ENCODE measurements around the gene PRKCB.
"Not testable (repeated sequence)": the region's sequence is repeated elsewhere in the genome, so short reads cannot be mapped to it uniquely, and the experiment has no call there.

Gene PRKCB

DNA sequence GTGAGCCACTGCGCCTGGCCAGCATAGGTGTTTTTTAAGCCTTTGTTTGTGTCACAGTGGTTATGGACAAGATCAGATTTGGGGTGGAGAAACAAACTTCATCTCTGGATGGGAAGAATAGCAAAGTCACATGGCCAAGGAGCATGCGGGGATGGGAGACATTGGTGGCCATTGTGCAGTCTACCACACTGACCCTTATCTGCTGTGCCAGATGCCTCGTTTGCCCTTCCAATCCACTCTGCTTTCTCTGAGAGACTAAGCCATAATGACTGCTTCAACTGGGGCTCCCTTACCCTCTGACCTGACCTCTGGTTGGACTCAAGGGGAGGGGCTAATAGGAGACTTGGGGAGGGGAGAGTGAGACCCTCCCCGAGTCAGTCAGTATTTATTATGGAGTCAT is 166.8 kb downstream of the PRKCB start:
- Histone ChIP-seq H3K4me1 (ENCODE audit: insufficient read depth, low read length) (no peaks in the 10 kb centered on the region), H3K36me3 (ENCODE audit: insufficient read depth, low read length) (no peaks in the 10 kb centered on the region), H3K9me3 (ENCODE audit: control insufficient read depth, insufficient read depth, low read length) (no peaks in the 10 kb centered on the region), H3K9ac (ENCODE audit: low read depth, low read length) (no peak overlapping the region)

GRCh38 chr16:24005577-24005976 is 169.8 kb downstream of the PRKCB start:
- H3K9me3 ChIP-seq (ENCODE audit: control insufficient read depth, insufficient read depth, low read length), result no peaks in the 10 kb centered on the region
- no peak overlapping the region for H3K9ac ChIP-seq (ENCODE audit: low read depth, low read length)
- H3K36me3 ChIP-seq (ENCODE audit: insufficient read depth, low read length), result no peaks in the 10 kb centered on the region
- no peaks in the 10 kb centered on the region for H3K4me1 ChIP-seq (ENCODE audit: insufficient read depth, low read length)

GRCh38 chr16:24007391-24007790 is 171.6 kb downstream of the PRKCB start:
- H3K4me1 ChIP-seq (ENCODE audit: insufficient read depth, low read length), result no peaks in the 10 kb centered on the region
- no peak overlapping the region for H3K9ac ChIP-seq (ENCODE audit: low read depth, low read length)
- H3K36me3 ChIP-seq (ENCODE audit: insufficient read depth, low read length), result no peaks in the 10 kb centered on the region
- H3K9me3 ChIP-seq (ENCODE audit: control insufficient read depth, insufficient read depth, low read length), result no peaks in the 10 kb centered on the region

DNA sequence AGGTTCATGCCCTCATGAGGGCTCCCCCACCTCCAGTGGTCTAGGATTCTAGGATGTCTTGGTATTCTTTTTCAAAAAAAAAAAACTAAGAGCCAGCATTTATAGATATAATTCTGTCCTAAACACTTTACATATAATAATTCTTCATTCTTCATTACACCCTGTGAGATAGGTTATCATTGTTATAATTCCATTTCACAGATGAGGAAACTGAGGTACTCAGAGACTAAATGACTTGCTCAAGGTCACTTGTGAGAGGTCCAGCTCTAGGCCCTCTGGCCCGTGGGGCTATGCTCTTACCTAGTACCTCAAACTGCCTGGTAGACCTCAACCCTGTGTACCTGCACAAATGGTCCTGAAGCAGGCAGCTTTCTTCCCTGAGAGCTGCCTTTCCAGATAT is 172.2 kb downstream of the PRKCB start:
- Histone ChIP-seq H3K9me3 (ENCODE audit: control insufficient read depth, insufficient read depth, low read length) (no peaks in the 10 kb centered on the region), H3K4me1 (ENCODE audit: insufficient read depth, low read length) (no peaks in the 10 kb centered on the region), H3K36me3 (ENCODE audit: insufficient read depth, low read length) (no peaks in the 10 kb centered on the region), H3K9ac (ENCODE audit: low read depth, low read length) (no peak overlapping the region)

DNA sequence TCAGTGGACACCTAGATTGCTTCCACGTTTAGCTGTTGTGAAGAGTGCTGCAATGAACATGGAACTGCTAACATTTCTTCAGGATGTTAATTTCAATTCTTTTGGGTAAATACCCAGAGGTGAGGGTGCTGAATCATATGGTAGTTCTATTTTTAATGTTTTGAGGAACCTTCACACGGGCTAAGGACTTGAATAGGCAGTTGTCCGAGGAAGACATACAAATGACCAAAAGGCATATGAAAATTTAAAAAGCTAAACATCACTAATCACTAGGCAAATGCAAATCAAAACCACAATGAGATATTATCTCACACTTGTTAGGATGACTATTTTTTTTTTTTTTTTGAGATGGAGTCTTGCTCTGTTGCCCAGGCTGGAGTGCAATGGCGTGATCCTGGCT is 173.3 kb downstream of the PRKCB start:
- Histone ChIP-seq H3K36me3 (ENCODE audit: insufficient read depth, low read length) (no peaks in the 10 kb centered on the region), H3K9me3 (ENCODE audit: control insufficient read depth, insufficient read depth, low read length) (no peaks in the 10 kb centered on the region), H3K9ac (ENCODE audit: low read depth, low read length) (no peak overlapping the region), H3K4me1 (ENCODE audit: insufficient read depth, low read length) (no peaks in the 10 kb centered on the region)

GRCh38 chr16:24009955-24010354 is 174.2 kb downstream of the PRKCB start:
- H3K9ac ChIP-seq (ENCODE audit: low read depth, low read length), result no peak overlapping the region
- no peaks in the 10 kb centered on the region for H3K36me3 ChIP-seq (ENCODE audit: insufficient read depth, low read length)
- no peaks in the 10 kb centered on the region for H3K4me1 ChIP-seq (ENCODE audit: insufficient read depth, low read length)
- no peaks in the 10 kb centered on the region for H3K9me3 ChIP-seq (ENCODE audit: control insufficient read depth, insufficient read depth, low read length)

GRCh38 chr16:24010440-24011089 is 174.8 kb downstream of the PRKCB start:
- no peaks in the 10 kb centered on the region for H3K36me3 ChIP-seq (ENCODE audit: insufficient read depth, low read length)

DNA sequence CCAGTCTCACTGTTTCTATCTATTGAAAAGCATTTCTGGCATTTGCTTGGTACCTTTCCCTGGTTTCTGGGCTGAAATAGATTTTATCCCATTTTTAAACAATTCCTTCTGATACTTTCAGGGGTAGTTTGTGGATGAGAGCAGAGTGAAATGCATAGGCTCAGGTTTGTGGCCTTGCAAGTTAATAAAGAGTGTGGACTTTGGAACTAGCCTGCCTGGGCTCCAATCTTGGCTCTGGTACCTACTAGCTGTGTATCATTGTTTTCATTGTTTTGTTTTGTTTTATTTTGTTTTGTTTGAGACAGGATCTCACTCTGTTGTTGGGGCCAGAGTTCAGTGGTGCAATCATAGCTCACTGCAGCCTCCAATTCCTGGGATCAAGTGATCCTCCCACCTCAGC is 175.5 kb downstream of the PRKCB start:
- no peaks in the 10 kb centered on the region for H3K4me1 ChIP-seq (ENCODE audit: insufficient read depth, low read length)
- no peak overlapping the region for H3K9ac ChIP-seq (ENCODE audit: low read depth, low read length)
- H3K9me3 ChIP-seq (ENCODE audit: control insufficient read depth, insufficient read depth, low read length), result no peaks in the 10 kb centered on the region
- H3K36me3 ChIP-seq (ENCODE audit: insufficient read depth, low read length), result no peaks in the 10 kb centered on the region

More at GRCh38 chr16:24010440-24011089, 174.8 kb downstream of the PRKCB start:
- H3K9ac ChIP-seq (ENCODE audit: low read depth, low read length), result no peak overlapping the region
- H3K4me1 ChIP-seq (ENCODE audit: insufficient read depth, low read length), result no peaks in the 10 kb centered on the region
- H3K9me3 ChIP-seq (ENCODE audit: control insufficient read depth, insufficient read depth, low read length), result no peaks in the 10 kb centered on the region

GRCh38 chr16:24013054-24013636 is 177.4 kb downstream of the PRKCB start:
- Histone ChIP-seq H3K9me3 (ENCODE audit: control insufficient read depth, insufficient read depth, low read length) (no peaks in the 10 kb centered on the region), H3K36me3 (ENCODE audit: insufficient read depth, low read length) (no peaks in the 10 kb centered on the region), H3K4me1 (ENCODE audit: insufficient read depth, low read length) (no peaks in the 10 kb centered on the region), H3K9ac (ENCODE audit: low read depth, low read length) (no peak overlapping the region)

GRCh38 chr16:24013864-24014645 is 178.3 kb downstream of the PRKCB start:
- Histone ChIP-seq H3K36me3 (ENCODE audit: insufficient read depth, low read length) (no peaks in the 10 kb centered on the region), H3K9ac (ENCODE audit: low read depth, low read length) (no peak overlapping the region), H3K9me3 (ENCODE audit: control insufficient read depth, insufficient read depth, low read length) (no peaks in the 10 kb centered on the region), H3K4me1 (ENCODE audit: insufficient read depth, low read length) (no peaks in the 10 kb centered on the region)

GRCh38 chr16:24014955-24015354 is 179.2 kb downstream of the PRKCB start:
- H3K9ac ChIP-seq (ENCODE audit: low read depth, low read length), result not testable (repeated sequence)

DNA sequence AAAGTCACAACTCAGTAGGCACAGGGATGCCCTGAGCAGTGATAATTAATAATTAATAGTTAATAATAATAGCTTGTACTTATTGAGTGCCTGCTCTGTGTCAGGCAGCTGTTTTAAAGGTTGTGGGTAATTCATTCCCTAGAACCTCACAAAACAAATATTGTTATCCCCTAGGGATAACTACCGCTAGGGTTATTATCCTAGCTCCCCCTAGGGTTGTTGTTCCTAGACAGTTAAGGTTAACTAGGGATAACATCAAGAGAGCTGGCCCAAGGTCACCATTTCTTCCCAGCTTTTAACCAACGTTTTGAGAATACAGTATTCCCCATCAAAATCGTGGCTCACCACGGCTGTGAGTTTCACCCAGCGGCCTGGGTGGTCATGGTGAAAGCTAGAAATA is 180.1 kb downstream of the PRKCB start:
- no peaks in the 10 kb centered on the region for H3K9me3 ChIP-seq (ENCODE audit: control insufficient read depth, insufficient read depth, low read length)
- no peak overlapping the region for H3K9ac ChIP-seq (ENCODE audit: low read depth, low read length)
- H3K36me3 ChIP-seq (ENCODE audit: insufficient read depth, low read length), result no peaks in the 10 kb centered on the region
- H3K4me1 ChIP-seq (ENCODE audit: insufficient read depth, low read length), result no peaks in the 10 kb centered on the region

More at GRCh38 chr16:24014955-24015354, 179.2 kb downstream of the PRKCB start:
- H3K9me3 ChIP-seq (ENCODE audit: control insufficient read depth, insufficient read depth, low read length); H3K4me1 ChIP-seq (ENCODE audit: insufficient read depth, low read length); H3K36me3 ChIP-seq (ENCODE audit: insufficient read depth, low read length): not testable (repeated sequence)

DNA sequence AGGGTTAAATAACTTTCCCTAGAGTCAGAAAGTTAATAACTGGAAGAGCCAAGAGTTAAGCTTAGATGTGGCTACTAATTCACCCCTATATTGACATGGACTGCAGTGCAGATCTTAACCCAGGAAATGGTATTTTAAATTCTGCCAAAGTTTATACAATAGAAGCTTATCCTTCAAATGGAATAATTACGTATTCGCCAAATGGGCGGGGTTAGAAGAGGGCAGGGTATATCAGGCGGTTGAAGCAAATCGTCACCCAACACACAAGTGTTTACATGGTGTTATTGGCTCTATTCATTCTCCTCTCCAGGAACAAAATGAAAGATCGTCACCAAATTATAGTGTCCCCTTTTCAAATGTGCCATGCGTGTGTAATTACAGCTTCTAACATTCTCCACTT is 182.7 kb downstream of the PRKCB start:
- H3K36me3 ChIP-seq (ENCODE audit: insufficient read depth, low read length), result no peaks in the 10 kb centered on the region
- H3K9me3 ChIP-seq (ENCODE audit: control insufficient read depth, insufficient read depth, low read length), result no peaks in the 10 kb centered on the region
- no peaks in the 10 kb centered on the region for H3K4me1 ChIP-seq (ENCODE audit: insufficient read depth, low read length)
- H3K9ac ChIP-seq (ENCODE audit: low read depth, low read length), result no peak overlapping the region

GRCh38 chr16:24022797-24023196 is 187.0 kb downstream of the PRKCB start:
- no peaks in the 10 kb centered on the region for H3K9me3 ChIP-seq (ENCODE audit: control insufficient read depth, insufficient read depth, low read length)
- H3K9ac ChIP-seq (ENCODE audit: low read depth, low read length), result no peak overlapping the region
- H3K36me3 ChIP-seq (ENCODE audit: insufficient read depth, low read length), result no peaks in the 10 kb centered on the region
- H3K4me1 ChIP-seq (ENCODE audit: insufficient read depth, low read length), result no peaks in the 10 kb centered on the region

- H3K36me3 ChIP-seq (ENCODE audit: insufficient read depth, low read length), result no peaks in the 10 kb centered on the region
- H3K4me1 ChIP-seq (ENCODE audit: insufficient read depth, low read length), result no peaks in the 10 kb centered on the region
- no peaks in the 10 kb centered on the region for H3K9me3 ChIP-seq (ENCODE audit: control insufficient read depth, insufficient read depth, low read length)
- H3K9ac ChIP-seq (ENCODE audit: low read depth, low read length), result no peak overlapping the region
Observed at GRCh38 chr16:24023621-24024020, 187.8 kb downstream of the PRKCB start.

Data from ES-I3 (cell line).